Measurements from ENCODE around the gene HDGFL1.

Gene HDGFL1

GRCh38 chr6:22569281-22570184, at the start of gene HDGFL1:
HDGFL1 (plus strand) TSS chr6:22569566; CDS start chr6:22569576, 10 bp downstream.
- no peak for DNase-seq (ENCODE audit: low spot score)

DNA sequence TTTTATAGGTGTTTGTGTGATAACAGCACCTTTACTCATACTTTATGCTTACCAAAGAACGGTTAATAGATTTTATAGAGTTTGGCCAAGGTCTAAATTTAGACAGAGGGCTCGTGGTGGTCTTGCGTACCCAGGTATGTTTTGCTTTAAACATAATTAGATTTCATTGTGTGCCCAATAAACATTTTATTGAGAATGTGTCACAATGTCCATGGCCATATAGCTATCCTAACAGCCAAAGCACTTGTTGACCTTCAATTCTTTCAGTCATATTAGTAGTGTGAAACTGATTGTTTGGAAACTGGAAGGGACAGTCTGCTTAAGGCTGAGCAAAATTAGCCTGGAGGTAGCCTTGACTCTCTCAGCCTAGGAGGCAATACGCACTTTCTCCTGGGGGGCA, 48.3 kb upstream of the HDGFL1 start:
- DNase-seq (ENCODE audit: low spot score) = no peak

DNA sequence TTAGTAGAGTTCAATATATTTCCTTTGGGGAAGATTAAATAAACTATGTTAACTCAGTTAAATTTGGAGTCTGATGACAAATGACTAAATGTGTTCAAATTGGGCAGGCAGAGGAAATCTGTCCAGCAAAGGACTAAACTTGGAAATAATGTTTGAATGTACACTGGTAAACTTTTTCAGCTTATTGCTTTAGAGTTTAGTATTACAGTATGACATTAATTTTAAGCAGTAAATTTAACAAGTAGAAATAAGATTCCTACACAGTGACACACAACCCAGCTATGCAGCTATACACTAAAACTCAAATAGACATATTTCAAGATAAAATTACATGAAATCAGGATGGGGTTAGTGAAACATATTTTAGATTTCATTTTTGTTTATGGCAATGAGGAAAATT, 42.6 kb upstream of the HDGFL1 start:
- no peak for DNase-seq (ENCODE audit: low spot score)

GRCh38 chr6:22529866-22530265, 39.5 kb upstream of the HDGFL1 start:
- no peak for DNase-seq (ENCODE audit: low spot score)

GRCh38 chr6:22530506-22530905, 38.9 kb upstream of the HDGFL1 start:
- no peak for DNase-seq (ENCODE audit: low spot score)

DNA sequence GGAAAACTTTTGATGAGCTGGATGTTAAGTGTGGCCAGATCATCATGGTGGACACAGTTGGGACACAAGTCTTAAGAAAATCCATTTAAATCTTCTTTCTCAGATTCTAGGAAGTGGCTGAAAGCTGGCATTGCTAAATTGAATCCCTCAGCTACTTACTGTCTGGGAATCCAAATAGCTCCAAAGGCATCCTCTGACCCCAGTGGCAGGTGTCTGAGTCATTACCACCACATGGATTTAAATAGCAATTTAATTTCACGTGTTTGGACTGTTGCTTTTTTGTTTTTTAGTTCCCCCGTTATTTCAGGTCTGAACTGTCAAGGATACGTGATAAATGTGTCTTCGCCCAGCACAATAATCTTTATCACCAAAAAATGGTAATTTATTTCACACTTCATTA, 33.2 kb upstream of the HDGFL1 start:
- DNase-seq (ENCODE audit: low spot score) = no peak

- DNase-seq (ENCODE audit: low spot score) = no peak
Observed at GRCh38 chr6:22544476-22544875, 24.9 kb upstream of the HDGFL1 start.

GRCh38 chr6:22545051-22545450, 24.3 kb upstream of the HDGFL1 start:
- DNase-seq (ENCODE audit: low spot score) = no peak

DNA sequence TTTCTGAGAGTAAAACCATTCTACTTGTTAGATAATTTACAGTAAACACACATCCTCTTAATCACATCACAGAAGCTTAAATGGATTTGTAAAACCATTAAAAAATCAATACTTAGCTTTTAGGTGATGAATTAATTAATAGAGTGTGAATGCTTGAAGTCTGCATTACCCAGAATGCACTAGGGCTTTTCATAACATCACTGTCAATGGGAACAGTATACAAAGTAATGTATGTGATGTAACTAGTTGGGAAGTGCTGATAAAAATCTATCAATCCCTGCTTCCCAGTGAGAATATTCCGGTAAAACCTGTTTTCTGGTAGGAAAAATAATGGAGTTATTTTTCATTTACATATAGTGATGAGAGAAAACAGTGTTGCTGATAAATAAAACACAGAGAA, 23.1 kb upstream of the HDGFL1 start:
- DNase-seq (ENCODE audit: low spot score) = no peak

GRCh38 chr6:22550971-22551670, 18.2 kb upstream of the HDGFL1 start:
- no peak for DNase-seq (ENCODE audit: low spot score)

- no peak for DNase-seq (ENCODE audit: low spot score)
Observed at GRCh38 chr6:22556266-22556665, 13.1 kb upstream of the HDGFL1 start.

DNA sequence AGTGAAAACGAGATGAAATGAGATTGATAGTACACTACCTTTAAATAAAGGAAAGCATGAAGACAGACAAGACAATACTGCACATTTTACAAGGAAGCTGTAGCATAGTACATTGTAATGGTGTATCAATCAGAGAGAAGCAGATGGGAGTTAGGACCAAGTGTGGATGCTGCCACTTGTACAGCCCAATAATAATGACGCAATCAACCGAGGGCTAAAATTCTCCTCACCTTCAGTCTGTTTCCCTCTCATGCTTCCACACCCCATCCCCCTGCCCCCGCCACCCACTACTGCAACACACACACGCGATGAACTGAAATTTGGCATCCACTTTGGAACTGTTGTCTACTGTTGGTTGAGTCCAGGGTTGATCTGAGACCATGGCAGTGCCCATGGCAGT, 12.4 kb upstream of the HDGFL1 start:
- DNase-seq (ENCODE audit: low spot score) = no peak

DNA sequence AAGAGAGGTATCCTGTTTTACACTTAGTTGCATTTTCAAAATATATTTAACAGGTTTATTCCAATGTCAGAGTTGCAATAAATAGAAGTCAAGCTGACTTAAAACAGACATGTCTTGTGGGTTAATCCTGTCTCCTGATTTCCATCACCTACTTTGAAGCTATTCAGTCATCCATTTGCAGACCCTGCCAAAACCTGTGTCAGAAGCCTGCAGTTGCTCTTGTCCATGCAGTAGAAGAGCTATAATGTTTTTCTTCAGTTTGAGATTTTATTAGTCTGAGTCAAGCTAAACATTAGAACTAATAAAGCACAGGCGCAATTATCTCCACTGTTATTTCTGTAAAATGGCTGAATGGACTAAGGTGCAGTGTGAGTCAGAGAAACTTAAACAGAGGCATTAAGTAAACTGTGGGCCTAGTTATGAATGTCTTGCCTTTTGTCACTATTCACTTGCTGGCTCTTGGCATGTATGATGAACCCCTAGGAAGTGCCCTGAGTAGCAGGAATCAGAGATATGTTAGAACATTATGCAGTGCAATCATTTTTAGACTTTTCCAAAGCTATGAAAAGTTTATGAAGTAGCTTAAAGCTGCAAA, 11.0 kb upstream of the HDGFL1 start:
- DNase-seq (ENCODE audit: low spot score) = no peak

GRCh38 chr6:22568854-22569253, 512 bp upstream of the HDGFL1 start:
- DNase-seq (ENCODE audit: low spot score) = no peak

- DNase-seq (ENCODE audit: low spot score) = no peak
Observed at GRCh38 chr6:22570185-22570551, 802 bp downstream of the HDGFL1 start.

GRCh38 chr6:22575190-22575589, 5.8 kb downstream of the HDGFL1 start:
- DNase-seq (ENCODE audit: low spot score) = no peak

DNA sequence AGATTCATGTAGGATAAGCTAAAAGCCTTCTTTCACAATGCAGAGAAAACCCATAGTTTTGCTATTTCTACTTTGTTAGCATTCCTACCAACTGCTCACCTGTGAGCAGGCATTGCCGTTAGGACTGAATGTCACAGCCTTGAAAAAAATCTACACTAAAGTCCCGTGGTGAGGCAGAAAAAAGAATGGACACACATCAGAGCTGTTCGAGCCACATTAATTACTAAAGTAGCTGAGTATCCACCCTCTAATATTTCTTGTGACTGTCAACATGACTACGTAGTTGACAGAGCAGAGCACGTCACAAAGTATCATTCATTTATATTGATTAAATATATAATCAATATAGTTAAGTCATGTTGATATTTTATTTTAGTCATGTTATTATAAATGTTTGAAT, 10.1 kb downstream of the HDGFL1 start:
- DNase-seq (ENCODE audit: low spot score) = no peak

DNA sequence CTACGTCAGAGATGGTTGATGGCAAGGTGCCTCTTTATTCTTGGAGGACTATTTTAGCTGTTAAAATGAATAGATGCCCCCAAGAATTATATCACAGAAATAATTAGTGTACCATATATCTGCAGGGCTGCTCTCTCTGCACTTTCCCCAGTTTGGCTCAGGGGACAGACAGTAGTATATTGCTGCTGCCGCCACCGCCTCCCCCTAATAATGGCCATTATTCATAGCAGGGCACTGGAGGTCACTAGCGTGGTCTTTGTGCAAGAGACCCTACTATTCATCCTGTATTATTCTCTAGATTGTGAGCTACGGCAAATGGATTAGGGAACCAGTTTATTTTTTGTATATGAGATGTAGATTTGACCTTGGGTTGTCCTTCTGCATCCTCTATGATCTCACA, 11.0 kb downstream of the HDGFL1 start:
- no peak for DNase-seq (ENCODE audit: low spot score)

DNA sequence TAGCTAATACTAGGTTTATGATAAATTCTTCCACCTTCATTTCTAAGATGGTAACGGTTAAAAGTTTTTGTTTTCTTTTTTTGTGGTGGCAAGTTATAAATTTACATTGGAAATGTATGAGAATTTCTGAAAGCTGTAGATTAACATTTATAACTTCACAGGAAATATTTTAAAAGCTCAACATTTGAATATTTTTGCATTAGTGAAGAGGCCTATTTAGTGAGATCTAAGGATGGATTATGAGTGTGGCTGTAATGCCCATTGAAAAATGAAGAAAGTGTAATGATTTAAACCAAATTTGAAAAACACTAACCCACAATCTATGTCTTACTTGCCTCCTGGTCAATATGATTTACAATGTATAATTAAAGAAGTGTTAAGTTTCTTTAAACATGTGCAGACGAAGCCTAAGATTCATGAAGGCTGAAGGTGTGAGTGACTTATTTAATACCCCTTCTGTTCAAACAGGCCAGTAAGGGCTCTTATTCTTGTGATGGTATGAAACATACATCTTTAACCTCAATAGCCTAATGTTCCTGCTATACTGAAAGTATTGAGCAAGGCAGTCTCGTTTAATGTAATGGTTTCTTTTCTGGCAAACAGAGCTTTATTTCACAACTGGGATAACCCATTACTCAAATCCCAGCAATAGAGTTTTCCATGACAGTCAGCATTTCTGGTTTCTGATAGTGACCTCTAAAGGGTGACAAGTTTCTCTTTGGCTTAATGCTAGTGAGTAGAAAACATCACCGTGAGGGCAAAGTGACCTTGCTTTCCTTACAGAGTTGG, 13.2 kb downstream of the HDGFL1 start:
- no peak for DNase-seq (ENCODE audit: low spot score)

- no peak for DNase-seq (ENCODE audit: low spot score)
Observed at GRCh38 chr6:22583230-22583629, 13.9 kb downstream of the HDGFL1 start.

DNA sequence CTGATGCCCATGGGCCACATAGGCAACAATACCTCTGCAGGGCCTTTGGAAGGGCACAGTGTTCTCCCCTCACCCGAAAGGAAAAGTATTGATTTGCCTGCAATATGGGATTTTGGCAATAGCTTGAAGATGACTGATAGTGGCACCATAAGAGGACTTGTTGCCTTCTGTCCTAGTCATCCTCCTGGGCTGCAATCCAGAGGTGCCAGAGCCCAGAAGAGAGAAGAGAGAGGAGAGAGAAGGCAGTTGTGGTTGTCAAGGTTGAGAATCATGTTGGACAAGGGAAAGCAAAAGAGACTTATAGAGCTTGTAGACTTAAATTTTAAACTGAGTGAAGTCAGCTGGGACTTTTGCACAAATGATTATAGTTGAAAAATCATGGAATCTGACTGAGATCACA, 14.6 kb downstream of the HDGFL1 start:
- DNase-seq (ENCODE audit: low spot score) = no peak

GRCh38 chr6:22589118-22589517, 19.8 kb downstream of the HDGFL1 start:
- no peak for DNase-seq (ENCODE audit: low spot score)
